ENCODE measurements around the gene COMMD6.

COMMD6 gene

DNA sequence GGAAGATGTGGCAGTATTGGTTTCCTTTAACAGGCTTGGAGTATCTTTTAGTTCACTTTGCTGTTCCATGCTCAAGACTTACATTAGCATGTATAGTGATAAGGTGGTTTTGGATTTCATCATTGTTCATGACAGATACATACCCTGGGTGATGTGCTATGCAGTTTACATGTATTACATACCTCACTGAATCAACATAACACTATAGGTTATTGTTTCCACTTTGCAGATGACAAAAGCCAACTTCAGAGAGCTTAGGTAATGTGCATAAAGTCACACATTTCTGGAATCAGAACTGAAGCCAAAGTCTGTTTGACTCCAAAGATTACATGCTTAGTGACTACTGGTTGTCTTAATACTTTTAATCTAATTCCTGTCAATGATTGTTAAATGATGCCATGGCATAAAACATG is 7.1 kb downstream of the COMMD6 start:
- no peak overlapping the region for H3K4me3 ChIP-seq (ENCODE audit: insufficient read depth, low read depth, low read length)
- no peak overlapping the region for H3K27ac ChIP-seq (ENCODE audit: insufficient read depth, low read depth, low read length, poor library complexity, severe bottlenecking)
- H3K9me3 ChIP-seq (ENCODE audit: control insufficient read depth, low read length), result no peaks in the 10 kb centered on the region
- H3K36me3 ChIP-seq (ENCODE audit: control insufficient read depth, insufficient read depth, low read length), result peaks cover 3% of the 10 kb centered on the region
- H3K27me3 ChIP-seq (ENCODE audit: control insufficient read depth, insufficient read depth, low read length, poor library complexity, severe bottlenecking), result no peaks in the 10 kb centered on the region
- H3K4me1 ChIP-seq (ENCODE audit: control insufficient read depth, insufficient read depth, low read length), result no peaks in the 10 kb centered on the region

DNA sequence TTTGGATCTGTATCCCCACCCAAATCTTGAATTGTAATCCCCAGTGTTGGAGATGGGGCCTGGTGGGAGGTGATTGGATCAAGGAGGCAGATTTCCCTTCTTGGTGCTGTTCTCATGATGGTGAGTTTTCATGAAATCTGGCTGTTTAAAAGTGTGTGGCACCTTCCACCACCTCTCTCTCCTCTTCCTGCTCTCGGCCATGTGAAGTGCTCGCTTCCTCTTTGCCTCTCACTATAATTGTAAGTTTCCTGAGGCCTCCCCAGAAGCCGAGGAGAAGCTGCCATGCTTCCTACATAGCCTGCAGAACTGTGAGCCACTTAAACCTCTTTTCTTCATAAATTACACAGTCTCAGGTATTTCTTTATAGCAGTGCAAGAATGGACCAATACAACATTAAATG is 15.7 kb downstream of the COMMD6 start:
- H3K9me3 ChIP-seq (ENCODE audit: control insufficient read depth, low read length), result no peaks in the 10 kb centered on the region
- WGBS, 2 experiments, result 91 to 94% methylated on average over 2 to 3 of the region's 3 CpGs
- H3K27ac ChIP-seq (ENCODE audit: insufficient read depth, low read depth, low read length, poor library complexity, severe bottlenecking), result no peak overlapping the region
- H3K27me3 ChIP-seq (ENCODE audit: control insufficient read depth, insufficient read depth, low read length, poor library complexity, severe bottlenecking), result no peaks in the 10 kb centered on the region
- no peak overlapping the region for H3K4me3 ChIP-seq (ENCODE audit: insufficient read depth, low read depth, low read length)
- H3K4me1 ChIP-seq (ENCODE audit: control insufficient read depth, insufficient read depth, low read length), result no peaks in the 10 kb centered on the region
- no peaks in the 10 kb centered on the region for H3K36me3 ChIP-seq (ENCODE audit: control insufficient read depth, insufficient read depth, low read length)

GRCh38 chr13:75518439-75519088 is 19.1 kb downstream of the COMMD6 start:
- Histone ChIP-seq H3K27ac (ENCODE audit: insufficient read depth, low read depth, low read length, poor library complexity, severe bottlenecking) (no peak overlapping the region), H3K9me3 (ENCODE audit: control insufficient read depth, low read length) (no peaks in the 10 kb centered on the region), H3K4me3 (ENCODE audit: insufficient read depth, low read depth, low read length) (no peak overlapping the region), H3K36me3 (ENCODE audit: control insufficient read depth, insufficient read depth, low read length) (no peaks in the 10 kb centered on the region), H3K27me3 (ENCODE audit: control insufficient read depth, insufficient read depth, low read length, poor library complexity, severe bottlenecking) (no peaks in the 10 kb centered on the region), H3K4me1 (ENCODE audit: control insufficient read depth, insufficient read depth, low read length) (no peaks in the 10 kb centered on the region)
- 96% methylated on average over 30 of the region's 30 CpGs for WGBS, 2 experiments

DNA sequence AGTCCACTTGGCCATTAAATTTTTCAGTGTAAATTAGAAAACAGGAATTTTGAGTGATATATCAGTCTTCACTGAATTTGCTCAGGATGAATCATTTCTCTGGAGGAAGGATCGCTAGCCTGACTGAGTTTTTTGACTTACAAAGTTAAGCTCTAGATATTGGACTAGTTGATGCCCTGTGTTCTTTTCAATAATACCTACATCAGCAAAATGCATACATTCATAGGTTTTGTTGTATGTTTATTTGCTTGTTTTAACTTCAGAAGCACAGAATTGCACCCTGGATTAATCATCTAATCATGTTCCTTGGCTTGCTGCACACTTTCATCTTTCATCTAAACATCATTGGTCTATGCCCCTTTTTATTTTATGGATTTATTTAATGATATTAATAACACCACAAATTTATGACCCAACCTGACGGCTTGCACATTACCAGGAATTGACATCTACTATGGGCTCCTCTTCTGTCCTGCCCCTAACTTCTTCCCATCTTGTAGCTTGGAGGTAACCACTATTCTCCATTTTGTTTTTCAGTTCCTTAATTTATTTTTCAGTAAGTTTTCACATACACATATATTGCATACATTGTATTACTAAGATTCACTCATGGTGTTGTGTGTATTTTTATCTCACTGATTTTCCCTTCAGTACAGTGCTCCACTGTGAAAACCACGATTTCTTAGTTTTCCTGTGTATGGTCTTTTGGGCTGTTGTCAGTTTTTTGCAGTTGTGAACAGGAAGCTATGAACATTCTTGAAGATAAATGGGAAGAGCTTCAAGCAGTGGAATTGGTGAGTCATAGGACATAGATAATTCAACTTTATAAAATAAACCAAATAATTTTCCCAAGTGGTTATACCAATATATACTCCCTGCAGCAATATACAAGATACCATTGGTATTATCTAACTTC is 23.3 kb downstream of the COMMD6 start:
- Histone ChIP-seq H3K4me1 (ENCODE audit: control insufficient read depth, insufficient read depth, low read length) (no peaks in the 10 kb centered on the region), H3K27me3 (ENCODE audit: control insufficient read depth, insufficient read depth, low read length, poor library complexity, severe bottlenecking) (no peaks in the 10 kb centered on the region), H3K9me3 (ENCODE audit: control insufficient read depth, low read length) (no peaks in the 10 kb centered on the region), H3K27ac (ENCODE audit: insufficient read depth, low read depth, low read length, poor library complexity, severe bottlenecking) (no peak overlapping the region), H3K36me3 (ENCODE audit: control insufficient read depth, insufficient read depth, low read length) (no peaks in the 10 kb centered on the region), H3K4me3 (ENCODE audit: insufficient read depth, low read depth, low read length) (no peak overlapping the region)
- 94 to 97% methylated on average over 3 of the region's 3 CpGs for WGBS, 2 experiments

GRCh38 chr13:75513271-75513670 is 24.4 kb downstream of the COMMD6 start:
- H3K27me3 ChIP-seq (ENCODE audit: control insufficient read depth, insufficient read depth, low read length, poor library complexity, severe bottlenecking), result no peaks in the 10 kb centered on the region
- 92 to 98% methylated on average over 4 to 5 of the region's 5 CpGs for whole genome bisulfite sequencing, 2 experiments
- H3K36me3 ChIP-seq (ENCODE audit: control insufficient read depth, insufficient read depth, low read length), result no peaks in the 10 kb centered on the region
- H3K4me1 ChIP-seq (ENCODE audit: control insufficient read depth, insufficient read depth, low read length), result no peaks in the 10 kb centered on the region
- H3K27ac ChIP-seq (ENCODE audit: insufficient read depth, low read depth, low read length, poor library complexity, severe bottlenecking), result no peak overlapping the region
- no peak overlapping the region for H3K4me3 ChIP-seq (ENCODE audit: insufficient read depth, low read depth, low read length)
- H3K9me3 ChIP-seq (ENCODE audit: control insufficient read depth, low read length), result no peaks in the 10 kb centered on the region

GRCh38 chr13:75512253-75512652 is 25.4 kb downstream of the COMMD6 start:
- no peaks in the 10 kb centered on the region for H3K9me3 ChIP-seq (ENCODE audit: control insufficient read depth, low read length)
- 94 to 95% methylated on average over 2 to 3 of the region's 3 CpGs for WGBS, 2 experiments
- no peaks in the 10 kb centered on the region for H3K4me1 ChIP-seq (ENCODE audit: control insufficient read depth, insufficient read depth, low read length)
- no peaks in the 10 kb centered on the region for H3K36me3 ChIP-seq (ENCODE audit: control insufficient read depth, insufficient read depth, low read length)
- no peak overlapping the region for H3K4me3 ChIP-seq (ENCODE audit: insufficient read depth, low read depth, low read length)
- H3K27me3 ChIP-seq (ENCODE audit: control insufficient read depth, insufficient read depth, low read length, poor library complexity, severe bottlenecking), result no peaks in the 10 kb centered on the region
- H3K27ac ChIP-seq (ENCODE audit: insufficient read depth, low read depth, low read length, poor library complexity, severe bottlenecking), result no peak overlapping the region

DNA sequence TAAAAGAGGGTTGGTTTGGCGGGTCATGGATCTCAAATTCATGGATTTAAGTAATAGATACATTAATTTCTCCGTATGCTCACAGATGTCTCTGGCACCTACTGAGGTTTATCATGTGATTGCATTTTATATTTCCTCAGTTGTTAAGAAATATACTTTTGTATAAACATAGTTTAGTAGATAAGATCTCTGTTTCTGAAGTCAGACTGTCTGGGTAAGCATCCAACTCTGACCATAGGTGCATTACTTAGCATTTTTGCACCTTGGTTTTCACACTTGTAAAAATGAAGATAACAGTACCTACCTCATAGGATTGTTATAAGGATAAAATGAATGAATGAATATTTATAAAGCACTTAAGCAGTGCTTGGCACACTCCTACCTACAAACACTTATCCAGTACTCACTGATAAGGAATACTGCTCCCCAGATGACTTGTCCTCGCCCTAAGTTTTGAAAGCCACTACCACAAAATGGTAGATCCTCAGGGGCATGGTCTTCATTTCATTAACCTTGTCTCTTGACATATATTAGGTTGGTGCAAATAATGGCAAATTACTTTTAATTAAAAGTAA is 26.5 kb downstream of the COMMD6 start:
- Histone ChIP-seq H3K27me3 (ENCODE audit: control insufficient read depth, insufficient read depth, low read length, poor library complexity, severe bottlenecking) (no peaks in the 10 kb centered on the region), H3K4me3 (ENCODE audit: insufficient read depth, low read depth, low read length) (no peak overlapping the region), H3K27ac (ENCODE audit: insufficient read depth, low read depth, low read length, poor library complexity, severe bottlenecking) (no peak overlapping the region), H3K9me3 (ENCODE audit: control insufficient read depth, low read length) (no peaks in the 10 kb centered on the region), H3K4me1 (ENCODE audit: control insufficient read depth, insufficient read depth, low read length) (no peaks in the 10 kb centered on the region), H3K36me3 (ENCODE audit: control insufficient read depth, insufficient read depth, low read length) (no peaks in the 10 kb centered on the region)
- WGBS, 2 experiments, result 82 to 96% methylated on average over 2 to 3 of the region's 3 CpGs

DNA sequence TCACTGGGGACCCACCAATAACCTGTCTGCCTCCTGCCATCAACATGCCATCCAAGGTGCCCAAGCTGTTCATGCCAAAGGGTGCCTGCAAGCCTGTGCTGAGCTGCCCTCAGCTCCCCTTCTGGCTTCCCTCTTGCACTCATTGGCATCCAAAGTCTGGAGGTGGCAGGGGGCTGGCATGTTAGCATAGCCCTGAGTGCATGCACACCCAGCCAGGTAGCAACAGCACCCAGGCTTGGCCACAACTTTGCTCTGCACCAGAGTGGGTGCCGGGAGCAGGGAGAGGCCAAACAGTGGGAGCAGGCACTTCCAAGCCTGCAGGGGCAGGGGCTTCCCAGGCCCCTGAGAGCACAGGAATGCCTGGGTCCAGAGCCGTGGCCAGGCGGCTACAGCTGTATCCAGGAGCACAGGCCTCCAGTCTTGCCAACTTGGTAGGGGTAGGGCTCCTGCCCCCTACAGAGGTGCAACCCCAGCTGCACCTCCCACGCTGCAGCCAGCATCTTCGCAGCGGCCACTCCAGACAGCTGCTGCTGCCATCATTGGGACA is 29.6 kb downstream of the COMMD6 start:
- H3K9me3 ChIP-seq (ENCODE audit: control insufficient read depth, low read length), result no peaks in the 10 kb centered on the region
- WGBS, 2 experiments, result 87 to 90% methylated on average over 6 of the region's 6 CpGs
- no peaks in the 10 kb centered on the region for H3K36me3 ChIP-seq (ENCODE audit: control insufficient read depth, insufficient read depth, low read length)
- H3K27ac ChIP-seq (ENCODE audit: insufficient read depth, low read depth, low read length, poor library complexity, severe bottlenecking), result no peak overlapping the region
- no peaks in the 10 kb centered on the region for H3K27me3 ChIP-seq (ENCODE audit: control insufficient read depth, insufficient read depth, low read length, poor library complexity, severe bottlenecking)
- no peak overlapping the region for H3K4me3 ChIP-seq (ENCODE audit: insufficient read depth, low read depth, low read length)
- H3K4me1 ChIP-seq (ENCODE audit: control insufficient read depth, insufficient read depth, low read length), result no peaks in the 10 kb centered on the region

DNA sequence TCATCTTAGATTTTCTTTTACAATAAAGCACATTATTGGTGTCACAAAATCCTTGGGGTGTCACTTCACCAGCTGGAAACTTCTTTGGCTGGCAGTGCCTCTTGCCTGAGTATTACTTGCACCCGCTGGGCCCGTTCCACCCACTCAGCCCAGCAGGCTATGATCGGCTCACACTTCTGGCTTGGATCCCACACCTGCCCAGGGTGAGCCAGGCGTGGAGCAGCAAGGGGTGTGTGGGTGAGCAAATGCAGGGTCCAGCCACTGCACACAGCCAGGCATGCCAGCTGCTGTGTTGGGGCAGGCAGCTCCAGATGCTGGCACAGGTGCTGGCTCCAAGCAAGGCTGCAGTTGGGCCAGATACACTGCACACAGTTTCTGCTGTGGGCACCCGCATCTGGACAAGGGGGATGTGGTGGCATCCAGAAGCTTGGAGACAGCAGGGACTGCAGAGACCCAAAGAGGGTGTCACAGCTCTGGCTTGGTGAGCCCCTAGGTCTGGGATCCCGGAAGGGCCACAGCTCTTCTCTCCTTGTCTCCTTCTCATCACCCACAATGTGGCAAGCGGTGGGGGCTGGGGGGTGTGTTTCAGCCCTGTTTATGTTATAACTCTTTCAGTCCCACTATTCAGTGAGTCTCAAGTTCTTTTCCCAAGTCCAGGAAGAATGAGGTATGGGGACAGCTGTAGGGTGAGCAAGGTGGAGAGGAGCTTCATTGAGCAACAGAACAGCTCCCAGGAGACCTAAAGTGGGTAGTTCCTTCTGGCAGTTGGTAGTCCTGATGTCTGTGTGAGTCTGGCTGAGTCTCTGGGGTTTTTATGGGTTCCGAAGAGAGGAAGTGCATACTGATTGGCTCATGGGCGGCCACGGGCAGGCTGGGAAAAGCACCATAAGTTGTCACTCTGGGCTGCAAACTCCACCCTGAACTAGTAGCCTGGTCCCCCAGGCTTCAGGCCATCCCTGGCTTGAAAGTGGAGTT is 30.3 kb downstream of the COMMD6 start:
- Histone ChIP-seq H3K4me3 (ENCODE audit: insufficient read depth, low read depth, low read length) (no peak overlapping the region), H3K9me3 (ENCODE audit: control insufficient read depth, low read length) (no peaks in the 10 kb centered on the region), H3K36me3 (ENCODE audit: control insufficient read depth, insufficient read depth, low read length) (no peaks in the 10 kb centered on the region), H3K4me1 (ENCODE audit: control insufficient read depth, insufficient read depth, low read length) (no peaks in the 10 kb centered on the region), H3K27ac (ENCODE audit: insufficient read depth, low read depth, low read length, poor library complexity, severe bottlenecking) (no peak overlapping the region), H3K27me3 (ENCODE audit: control insufficient read depth, insufficient read depth, low read length, poor library complexity, severe bottlenecking) (no peaks in the 10 kb centered on the region)
- WGBS, 2 experiments, result 94% methylated on average over 8 to 10 of the region's 10 CpGs
